HG03039 (cell line): ENCODE data around the gene PRUNE2.
"Not testable (repeated sequence)": the region's sequence is repeated elsewhere in the genome, so short reads cannot be mapped to it uniquely, and the experiment has no call there.

Source experiments
- ATAC-seq: cut with Tn5 transposase; IDR thresholded peaks from one replicate; pipeline ENCODE4 v1.9.1; 2021; ENCODE audit warnings: mild to moderate bottlenecking, moderate library complexity; ENCODE audit not compliant: unreplicated experiment

PRUNE2 gene

DNA sequence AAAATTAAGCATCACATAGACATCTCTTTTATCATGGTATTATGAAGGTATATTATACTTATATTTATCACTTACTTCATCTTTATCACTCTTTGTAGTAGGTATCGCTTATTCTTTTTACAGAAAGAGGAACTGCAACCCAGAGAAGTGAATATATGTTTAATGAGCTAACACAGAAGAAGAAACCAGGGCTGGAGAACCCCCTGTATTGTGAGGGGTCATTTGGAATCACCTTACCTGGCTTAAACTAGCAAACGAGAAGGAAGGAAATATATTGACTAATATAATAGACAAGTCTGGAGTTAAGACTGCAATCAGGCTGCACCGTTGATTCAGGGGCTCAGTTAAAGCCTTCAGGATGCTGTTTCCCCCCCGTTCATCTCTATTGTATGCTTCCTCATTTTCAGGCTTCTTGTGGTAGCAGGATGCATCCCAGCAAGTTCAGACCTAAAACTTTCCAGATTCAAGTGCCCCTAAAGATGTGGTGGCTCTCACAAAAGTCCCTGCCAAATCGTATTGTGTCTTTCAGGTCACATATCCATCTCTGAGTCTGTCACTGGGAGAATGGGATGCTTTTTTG lies 300.5 kb downstream of the PRUNE2 start:
- peak; percentile 83 for ATAC-seq

DNA sequence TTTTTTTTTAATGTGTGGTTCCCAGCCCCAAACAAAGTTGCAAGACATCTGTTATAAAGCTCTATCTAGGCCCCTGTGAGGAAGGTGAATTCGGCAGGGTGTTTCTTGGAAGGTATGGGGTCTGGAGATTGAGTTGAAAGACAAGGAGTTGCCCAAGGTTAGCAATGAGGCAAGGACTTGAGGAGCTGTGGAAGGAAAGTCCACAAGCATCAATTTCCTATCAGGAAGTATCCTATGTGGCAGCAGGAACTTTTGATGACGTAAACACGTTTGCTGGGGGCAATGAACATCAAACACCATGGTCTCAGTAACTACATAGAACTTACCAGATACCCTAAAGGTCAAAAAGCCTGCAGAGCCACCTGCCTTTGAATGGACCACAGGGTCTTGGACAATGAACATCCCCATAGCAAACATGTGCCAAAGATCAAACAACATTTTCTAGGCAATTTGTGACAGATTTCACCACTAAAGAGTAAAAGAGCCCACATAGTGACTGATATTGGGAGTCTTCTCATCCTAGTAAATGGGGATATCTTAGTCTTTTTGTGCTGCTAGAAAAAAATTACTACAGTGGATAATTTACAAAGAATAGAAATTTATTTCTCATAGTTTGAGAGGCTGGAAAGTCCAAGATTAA lies 301.9 kb downstream of the PRUNE2 start:
- ATAC-seq: no peak

DNA sequence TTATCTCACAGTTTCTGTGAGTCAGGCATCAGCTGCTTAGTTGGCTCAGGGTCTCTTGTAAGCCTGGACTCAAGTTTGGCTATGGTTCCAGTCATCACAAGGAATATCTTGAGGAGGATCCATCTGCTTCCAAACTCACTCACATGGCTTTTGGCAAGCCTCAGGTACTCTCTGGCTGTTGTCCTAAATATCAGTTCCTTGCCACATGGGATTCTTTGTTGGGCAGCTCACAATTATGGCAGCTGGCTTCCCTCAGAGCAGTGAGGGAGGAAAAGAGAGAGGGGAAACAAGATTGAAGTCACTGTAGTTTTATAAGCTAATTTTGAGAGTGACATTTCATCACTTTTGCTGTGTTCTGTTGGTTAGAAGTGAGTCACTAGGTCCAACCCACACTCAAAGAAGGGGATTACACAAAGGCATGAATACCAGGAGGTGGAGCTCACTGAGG lies 302.4 kb downstream of the PRUNE2 start:
- ATAC-seq: no peak

DNA sequence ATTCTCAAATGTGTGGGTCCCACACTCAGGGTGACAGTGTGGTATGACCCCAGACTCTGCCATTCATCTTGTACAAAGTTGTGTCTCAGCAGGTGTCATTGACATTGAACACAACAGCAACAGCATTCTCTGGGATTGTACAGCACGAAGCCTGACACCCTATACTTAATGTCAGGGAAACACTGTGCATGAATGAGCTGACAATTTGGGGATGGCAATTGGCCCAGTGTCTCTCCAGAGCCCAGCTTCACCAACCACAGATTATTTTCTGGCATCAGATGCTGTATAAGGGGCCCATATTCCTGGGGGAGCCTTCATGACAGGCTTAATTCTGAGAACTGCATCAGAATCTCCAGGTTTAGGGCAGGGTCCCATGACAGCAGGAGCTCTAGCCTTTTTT lies 303.7 kb downstream of the PRUNE2 start:
- ATAC-seq: no peak

DNA sequence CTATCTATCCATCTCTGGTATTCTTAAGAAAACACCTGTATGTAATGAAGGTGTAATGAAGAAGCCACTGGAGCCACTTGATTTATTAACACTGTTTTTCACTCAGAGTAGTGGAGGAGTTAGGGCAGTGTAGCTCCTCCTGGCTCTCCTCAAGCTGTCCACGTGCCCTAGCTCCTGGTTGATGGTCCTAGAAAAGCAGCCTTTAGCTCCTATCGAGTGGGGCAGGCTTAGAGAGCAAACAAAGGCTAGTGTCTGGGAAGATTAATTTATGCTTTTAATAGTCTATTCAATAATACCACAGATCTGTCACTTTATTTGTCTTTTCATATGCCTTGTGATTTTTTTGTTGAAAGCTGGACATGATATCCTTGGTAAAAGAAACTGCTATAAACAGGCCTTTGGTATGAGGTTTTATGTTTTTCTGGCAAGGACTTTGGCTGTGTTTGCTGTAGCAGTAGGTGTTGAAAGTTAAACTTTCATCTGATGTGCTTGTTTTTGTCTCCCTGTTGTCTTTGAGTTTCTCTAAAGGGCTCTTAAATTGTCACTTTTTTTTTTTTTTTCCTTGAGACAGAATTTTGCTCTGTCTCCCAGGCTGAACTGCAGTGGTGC lies 305.8 kb downstream of the PRUNE2 start:
- ATAC-seq: no peak

DNA sequence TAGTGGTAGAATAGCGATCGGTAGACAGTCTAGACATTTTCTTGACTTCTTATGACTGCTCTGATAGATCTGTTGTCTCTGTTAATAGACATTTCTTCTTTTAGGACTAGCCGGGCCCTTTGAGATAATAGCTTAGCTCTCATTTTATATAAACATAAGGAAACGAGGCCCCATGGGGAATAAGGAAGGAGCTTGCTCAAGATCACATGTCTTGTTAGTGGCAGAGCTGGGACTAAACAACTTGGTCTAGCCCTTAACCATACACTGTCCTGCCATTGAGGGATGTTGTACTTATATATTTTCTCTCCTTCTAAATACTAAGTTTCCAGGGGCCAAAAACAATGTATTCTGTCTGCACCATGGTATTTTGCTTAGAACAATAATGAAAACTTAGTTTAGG lies 306.9 kb downstream of the PRUNE2 start:
- no peak for ATAC-seq

DNA sequence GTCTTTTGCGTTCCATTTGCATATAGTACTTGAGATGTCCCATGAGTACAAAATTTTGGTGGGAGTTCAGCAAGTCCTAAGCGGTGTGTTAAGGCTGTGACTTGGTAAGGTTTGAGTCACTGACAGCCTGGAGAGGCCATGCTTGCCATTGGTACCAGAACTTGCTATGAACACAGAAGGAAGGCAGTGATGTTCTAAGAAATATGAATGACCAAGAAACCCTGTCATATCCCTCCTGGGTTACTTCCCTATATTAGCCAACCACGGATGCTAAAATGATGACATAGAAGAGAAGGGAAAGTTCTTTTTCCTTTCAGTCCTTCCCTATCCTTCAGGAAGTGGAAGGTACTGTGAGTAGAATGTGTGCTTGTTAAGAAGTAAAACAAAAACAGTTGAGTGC lies 310.3 kb downstream of the PRUNE2 start:
- ATAC-seq: no peak

DNA sequence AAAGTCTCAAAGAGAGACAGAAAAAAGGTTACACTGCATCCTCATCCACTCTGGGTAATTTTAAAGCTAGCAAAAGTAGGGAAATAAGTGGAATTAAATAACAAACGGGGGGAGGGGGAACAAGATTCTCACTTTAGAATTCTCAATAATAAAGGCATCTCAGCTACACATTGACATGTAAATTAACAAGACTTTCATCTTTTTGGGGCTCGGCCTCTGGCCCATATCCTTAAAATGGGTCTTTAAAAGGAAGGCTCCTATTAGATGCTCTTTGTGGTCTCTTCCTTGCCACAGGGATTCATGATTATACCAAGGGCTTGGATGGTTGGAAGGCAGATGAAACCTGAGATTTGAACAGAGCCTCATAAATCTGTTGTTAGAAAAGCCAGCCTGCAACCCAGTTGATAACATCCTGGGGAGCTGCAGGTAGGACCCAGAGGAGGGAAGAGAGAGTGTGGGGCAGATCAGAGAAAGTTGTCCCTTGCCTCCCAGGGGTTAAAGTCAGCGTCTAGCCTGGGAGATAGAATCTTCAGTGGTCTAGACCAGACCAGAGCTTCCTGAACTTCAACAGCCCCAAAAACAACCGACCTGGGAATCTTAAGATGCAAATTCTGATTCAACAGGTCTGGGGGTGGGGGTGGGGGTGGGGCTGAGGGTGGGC lies 311.0 kb downstream of the PRUNE2 start:
- no peak for ATAC-seq

DNA sequence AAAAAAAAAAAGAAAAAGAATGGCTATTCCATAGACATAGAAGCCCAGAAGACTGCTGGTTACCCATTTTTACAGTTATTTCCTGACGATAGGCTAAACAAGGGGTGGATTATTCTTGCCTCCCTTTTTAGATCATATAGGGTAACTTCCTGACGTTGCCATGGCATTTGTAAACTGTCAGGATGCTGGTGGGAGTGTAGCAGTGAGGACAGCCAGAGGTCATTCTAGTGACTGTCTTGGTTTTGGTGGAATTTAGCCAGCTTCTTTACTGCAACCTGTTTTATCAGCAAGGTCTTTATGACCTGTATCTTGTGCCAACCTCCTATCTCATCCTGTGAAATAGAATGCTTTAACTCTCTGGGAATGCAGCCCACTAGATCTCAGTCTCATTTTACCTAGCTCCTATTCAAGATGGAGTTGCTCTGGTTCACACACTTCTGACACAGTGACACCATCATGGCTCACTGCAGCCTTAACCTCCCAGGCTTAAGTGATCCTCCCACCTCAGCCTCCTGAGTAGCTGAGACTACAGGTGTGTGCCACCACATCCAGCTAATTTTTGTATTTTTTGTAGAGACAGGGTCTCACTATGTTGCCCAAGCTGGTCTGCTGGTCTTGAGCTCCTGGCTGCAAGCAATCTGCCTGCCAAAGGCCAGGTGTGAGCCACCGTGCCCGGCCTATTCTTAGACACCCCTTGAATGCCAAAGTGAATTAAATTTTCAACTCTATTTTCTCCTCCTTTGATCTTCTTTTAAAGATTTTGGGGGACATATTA lies 311.8 kb downstream of the PRUNE2 start:
- ATAC-seq: not testable (repeated sequence)

DNA sequence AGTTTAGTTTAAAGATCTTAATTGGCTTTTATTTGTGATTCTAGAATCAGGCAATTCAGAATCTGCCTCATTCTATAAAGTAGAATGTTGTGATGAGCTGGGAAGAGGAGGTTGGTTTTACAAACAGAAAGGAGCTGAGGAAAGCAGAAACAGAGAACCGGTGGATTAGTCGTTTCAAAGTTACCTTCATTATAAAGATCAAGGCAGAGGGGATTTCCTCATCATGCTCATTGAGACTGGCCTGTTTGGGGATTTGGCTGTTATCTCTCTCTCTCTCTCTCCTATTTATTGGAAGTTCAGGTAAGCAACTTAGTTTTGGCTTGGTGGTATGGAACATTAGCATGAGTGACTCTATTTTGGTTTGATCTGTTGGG lies 313.0 kb downstream of the PRUNE2 start:
- ATAC-seq: no peak

DNA sequence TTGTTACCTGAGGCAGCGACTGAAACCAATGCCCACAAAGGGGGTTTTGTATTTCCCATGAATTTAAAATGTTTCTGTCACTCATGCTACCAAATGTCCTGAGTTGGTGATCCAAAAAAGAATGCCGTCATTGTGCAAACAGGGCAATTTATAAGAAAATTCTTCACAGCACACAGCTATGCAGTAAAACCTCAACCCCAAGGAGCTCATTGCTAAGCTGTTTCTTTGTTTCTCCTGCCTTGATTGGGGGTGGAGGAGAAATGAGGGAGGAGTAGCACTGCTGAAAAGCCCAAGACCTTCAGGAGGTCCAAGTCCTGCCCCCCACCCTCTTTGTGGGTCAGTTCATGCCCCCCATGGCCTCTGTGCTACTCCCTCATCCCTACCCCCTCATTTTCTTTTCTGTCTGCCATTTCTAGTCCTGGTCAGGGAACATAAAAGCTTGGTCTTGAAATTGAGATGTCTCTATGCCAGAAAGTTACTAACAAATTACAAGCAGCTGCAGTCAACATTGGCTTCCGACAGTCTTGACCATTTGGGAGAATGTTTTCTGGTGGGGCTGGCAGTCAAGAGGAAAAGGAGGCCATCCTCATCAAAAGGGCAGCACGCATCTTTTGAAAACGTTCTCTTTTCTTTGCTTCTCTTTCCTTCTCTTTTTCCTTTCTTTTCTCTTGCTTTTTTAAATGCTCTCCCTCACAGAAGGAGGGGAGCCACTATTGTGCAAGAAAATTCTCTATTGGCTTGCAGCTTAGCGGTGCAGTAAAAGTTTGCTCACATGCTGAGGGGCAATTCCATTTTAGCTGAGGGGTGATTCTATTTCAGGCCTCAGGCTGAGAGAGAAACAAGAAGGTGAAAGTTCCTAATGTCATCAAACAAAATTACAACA lies 313.6 kb downstream of the PRUNE2 start:
- no peak for ATAC-seq

DNA sequence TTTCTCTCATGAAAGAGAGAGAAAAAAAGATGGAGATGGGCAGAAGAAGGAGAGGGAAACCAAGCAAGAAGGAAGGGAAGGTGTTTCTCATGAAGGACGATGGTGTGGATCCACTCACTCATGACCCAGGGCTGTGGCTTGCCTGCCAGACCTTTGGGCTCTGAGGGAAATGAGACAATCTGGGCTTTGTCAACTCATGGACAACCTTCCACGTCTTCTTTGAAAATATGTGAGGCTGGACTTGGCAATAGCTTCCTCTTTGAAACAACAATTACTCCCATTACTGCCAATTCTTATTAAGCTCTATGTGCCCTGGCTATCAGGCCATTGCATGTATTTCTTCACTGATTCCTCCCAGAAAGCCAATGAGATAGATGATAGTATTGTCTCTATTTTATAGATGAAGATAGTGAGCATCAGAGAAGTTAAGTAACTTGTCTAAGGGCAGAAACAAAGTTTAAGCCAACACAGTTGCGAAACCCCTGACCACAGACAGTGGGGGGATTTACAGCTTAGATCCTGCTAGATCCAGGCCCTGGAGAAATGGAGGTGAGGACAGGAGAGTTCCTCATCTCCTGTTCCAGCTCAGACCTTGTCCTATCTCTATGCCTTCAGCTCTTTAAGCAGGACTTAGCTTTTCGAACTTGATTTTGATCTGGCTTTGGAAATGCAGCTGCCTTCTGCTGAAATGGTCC lies 314.5 kb downstream of the PRUNE2 start:
- no peak for ATAC-seq

DNA sequence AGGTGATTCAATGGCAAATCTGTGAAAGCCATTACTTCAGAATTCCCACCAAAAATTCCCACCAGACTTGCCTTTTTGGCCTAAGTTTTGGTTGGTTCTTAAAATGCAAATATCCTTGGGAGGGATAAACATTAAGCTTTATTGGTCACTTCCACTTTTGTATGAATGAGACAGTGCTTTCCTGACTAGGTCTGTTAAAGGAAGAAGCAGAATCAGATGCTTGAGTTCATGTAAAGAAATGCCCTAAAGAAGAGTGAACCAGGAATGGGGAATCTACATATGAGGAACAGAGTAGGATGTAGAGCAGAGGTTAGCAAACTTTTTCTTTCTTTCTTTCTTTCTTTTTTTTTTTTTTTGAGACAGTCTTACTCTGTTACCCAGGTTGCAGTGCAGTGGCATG lies 317.6 kb downstream of the PRUNE2 start:
- ATAC-seq: no peak

DNA sequence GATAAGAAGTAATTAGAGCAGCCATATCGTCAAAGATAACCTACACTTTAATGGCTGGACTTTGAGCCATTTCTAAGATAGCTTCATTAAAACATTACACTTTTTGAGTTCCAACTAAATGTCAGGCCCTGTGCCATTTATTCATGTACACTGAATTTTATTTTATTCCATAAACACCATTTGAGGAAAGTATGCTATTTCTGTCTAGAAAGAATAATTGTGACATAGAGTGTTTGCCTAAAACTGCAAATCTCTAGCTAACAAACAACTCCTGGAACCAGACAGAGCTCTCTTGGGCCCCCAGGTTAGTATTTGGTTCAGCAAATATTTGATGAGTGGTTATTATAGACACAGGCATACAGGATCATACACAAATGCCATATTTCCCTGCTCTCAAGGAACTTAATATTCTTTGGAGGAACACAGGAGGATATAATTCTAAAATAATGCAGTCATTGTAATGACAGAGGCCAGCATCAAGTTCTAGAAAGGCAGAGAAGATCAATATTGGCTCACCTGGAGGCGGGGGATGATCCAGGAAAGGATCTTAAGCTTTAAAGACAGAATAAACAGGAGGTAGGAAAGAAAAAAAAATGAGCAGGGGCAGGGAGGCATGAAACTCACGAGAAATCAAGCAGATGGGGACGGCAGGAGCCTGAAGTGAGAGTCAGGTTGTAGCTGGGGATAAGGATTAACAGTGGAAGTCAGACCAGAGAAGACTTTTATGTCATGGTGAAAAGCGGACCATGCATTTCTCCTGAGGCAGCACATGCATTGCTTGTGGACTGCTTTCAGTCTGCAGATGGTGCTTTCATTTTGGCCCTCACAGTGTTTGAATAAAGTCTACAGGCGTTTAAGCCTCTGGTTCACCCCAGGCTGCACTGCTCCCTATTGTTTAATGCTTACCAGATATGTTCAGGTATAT lies 319.3 kb downstream of the PRUNE2 start:
- ATAC-seq: no peak

DNA sequence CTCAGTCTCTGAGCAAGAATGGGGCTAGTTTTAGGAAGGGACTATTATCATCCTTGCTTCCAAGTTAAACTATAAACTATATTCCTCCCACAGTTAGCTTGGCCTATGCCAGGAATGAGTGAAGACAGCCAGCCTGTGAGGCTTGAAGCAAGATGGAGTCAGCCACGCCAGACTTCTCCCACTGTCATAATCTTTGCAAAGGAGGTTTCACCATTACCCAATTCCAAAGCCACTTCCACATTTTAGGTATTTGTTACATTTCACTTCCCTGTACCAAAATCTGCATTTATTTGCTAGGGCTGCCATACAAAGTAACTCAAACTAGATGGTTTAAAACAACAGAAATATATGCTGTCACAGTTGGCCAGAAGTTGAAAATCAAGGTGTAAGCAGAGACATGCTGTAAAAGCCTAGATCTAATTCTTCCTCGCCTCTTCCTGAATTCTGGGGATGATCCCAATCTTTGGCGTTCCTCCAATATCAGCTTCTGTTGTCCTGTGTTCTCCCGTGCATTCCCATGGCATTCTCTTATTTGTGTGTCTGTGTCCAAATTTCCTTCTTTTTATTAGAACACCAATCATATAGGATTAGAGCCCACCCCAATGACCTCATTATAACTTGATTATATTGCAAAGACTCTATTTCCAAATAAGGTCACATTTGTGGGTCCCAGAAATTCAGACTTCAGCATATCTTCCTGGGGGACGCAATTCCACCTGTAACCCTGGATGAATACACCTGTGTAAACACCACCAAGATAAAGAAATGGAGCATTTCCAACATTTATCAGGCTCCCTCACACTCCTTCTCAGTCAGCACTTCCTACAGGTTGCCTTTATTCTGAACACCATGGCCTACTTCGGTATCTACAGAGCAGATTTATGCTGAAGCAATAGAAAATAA lies 320.2 kb downstream of the PRUNE2 start:
- no peak for ATAC-seq

DNA sequence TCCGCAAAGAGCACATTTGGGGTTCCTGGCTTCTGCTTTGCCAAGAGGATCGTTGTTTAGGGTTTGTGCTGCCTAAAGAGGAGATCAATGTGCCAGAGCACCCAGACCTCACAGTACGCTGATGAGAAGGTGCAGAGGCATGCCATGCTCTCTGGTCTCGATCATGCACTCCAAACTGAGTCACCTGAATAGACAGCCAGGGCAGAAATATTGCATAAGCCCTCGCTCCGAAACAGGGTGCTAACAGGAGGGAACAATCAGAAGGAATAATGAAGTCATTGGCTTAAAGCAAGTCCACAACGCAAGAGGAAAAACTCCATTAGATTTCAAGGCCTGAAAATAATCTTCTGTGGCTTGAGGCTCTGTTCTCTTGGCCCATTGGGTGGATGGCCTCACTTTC lies 322.7 kb downstream of the PRUNE2 start:
- no peak for ATAC-seq

DNA sequence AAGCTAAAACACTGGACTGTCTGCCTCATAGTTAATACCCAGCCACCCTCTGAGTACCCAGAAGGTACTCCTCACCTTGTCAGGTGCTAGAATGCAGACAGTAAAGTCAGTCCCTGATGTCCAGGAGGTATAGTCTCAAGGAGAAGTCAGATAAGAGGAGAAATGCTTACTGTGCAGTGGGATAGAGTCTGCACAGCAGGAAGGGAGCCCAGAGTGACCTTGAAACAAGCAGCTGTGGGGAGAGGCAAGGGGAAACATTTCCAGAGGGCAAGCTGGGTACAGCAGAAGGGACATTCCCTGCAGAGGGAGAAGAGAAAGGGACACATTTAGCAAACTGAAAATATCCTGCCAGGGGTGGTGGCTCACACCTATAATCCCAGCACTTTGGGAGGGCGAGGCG lies 324.2 kb downstream of the PRUNE2 start:
- ATAC-seq: no peak

DNA sequence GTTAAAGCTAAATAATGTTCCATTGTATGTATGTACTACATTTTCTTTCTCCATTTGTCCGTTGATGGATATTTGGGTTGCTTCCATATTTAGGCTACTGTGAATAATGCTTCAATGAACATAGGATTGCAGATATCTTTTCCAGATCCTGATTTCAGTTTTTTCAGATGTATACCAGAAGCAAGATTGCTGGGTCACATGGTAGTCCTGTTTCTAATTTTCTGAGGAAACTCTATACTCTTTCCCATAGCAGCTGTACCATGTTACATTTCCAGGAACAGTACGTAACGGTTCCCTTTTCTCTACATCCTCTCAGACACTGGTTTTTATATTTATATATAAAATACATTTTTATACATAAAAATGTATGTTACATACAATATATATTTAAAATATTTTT lies 325.1 kb downstream of the PRUNE2 start:
- ATAC-seq: no peak
